ENCODE results near the gene TOM1. TPM values are rescaled to one million over a fixed set of nuclear protein-coding genes. Genes with fewer than 3 reads are reported as not detected.
"Not testable (repeated sequence)": the region's sequence is repeated elsewhere in the genome, so short reads cannot be mapped to it uniquely, and the experiment has no call there.

Gene TOM1
- total RNA-seq, 1 donor, result 190 TPM

- Histone ChIP-seq H3K4me1 (ENCODE audit: insufficient read depth, low read length) (peaks cover 58% of the 10 kb centered on the region), H3K27me3 (ENCODE audit: insufficient read depth, low read length) (no peaks in the 10 kb centered on the region), H3K9me3 (ENCODE audit: low read depth, low read length) (no peaks in the 10 kb centered on the region), H3K4me3 (ENCODE audit: low read length) (no peak overlapping the region)
Measured at GRCh38 chr22:35354068-35354467, 54.4 kb downstream of the TOM1 start.

- H3K27me3 ChIP-seq (ENCODE audit: insufficient read depth, low read length), result no peaks in the 10 kb centered on the region
- H3K9me3 ChIP-seq (ENCODE audit: low read depth, low read length), result no peaks in the 10 kb centered on the region
- no peak overlapping the region for H3K4me3 ChIP-seq (ENCODE audit: low read length)
- H3K4me1 ChIP-seq (ENCODE audit: insufficient read depth, low read length), result peaks cover 30% of the 10 kb centered on the region
Measured at GRCh38 chr22:35357883-35358621, 58.4 kb downstream of the TOM1 start.

- H3K9me3 ChIP-seq (ENCODE audit: low read depth, low read length), result no peaks in the 10 kb centered on the region
- H3K4me3 ChIP-seq (ENCODE audit: low read length), result no peak overlapping the region
- no peaks in the 10 kb centered on the region for H3K27me3 ChIP-seq (ENCODE audit: insufficient read depth, low read length)
- H3K4me1 ChIP-seq (ENCODE audit: insufficient read depth, low read length), result peaks cover 24% of the 10 kb centered on the region
Measured at GRCh38 chr22:35359380-35360065, 59.8 kb downstream of the TOM1 start.

GRCh38 chr22:35361001-35361558 is 61.4 kb downstream of the TOM1 start:
- Histone ChIP-seq H3K4me1 (ENCODE audit: insufficient read depth, low read length) (peaks cover 16% of the 10 kb centered on the region), H3K27me3 (ENCODE audit: insufficient read depth, low read length) (no peaks in the 10 kb centered on the region), H3K4me3 (ENCODE audit: low read length) (no peak overlapping the region), H3K9me3 (ENCODE audit: low read depth, low read length) (no peaks in the 10 kb centered on the region)

GRCh38 chr22:35363566-35364086 is 63.9 kb downstream of the TOM1 start:
- H3K27me3 ChIP-seq (ENCODE audit: insufficient read depth, low read length), result no peaks in the 10 kb centered on the region
- H3K9me3 ChIP-seq (ENCODE audit: low read depth, low read length), result no peaks in the 10 kb centered on the region
- peaks cover 28% of the 10 kb centered on the region for H3K4me1 ChIP-seq (ENCODE audit: insufficient read depth, low read length)
- no peak overlapping the region for H3K4me3 ChIP-seq (ENCODE audit: low read length)

- H3K27me3 ChIP-seq (ENCODE audit: insufficient read depth, low read length); H3K9me3 ChIP-seq (ENCODE audit: low read depth, low read length); H3K4me3 ChIP-seq (ENCODE audit: low read length): not testable (repeated sequence)
- H3K4me1 ChIP-seq (ENCODE audit: insufficient read depth, low read length), result peaks cover 29% of the 10 kb centered on the region
Measured at GRCh38 chr22:35364230-35364629, 64.5 kb downstream of the TOM1 start.

GRCh38 chr22:35367331-35367886 is 67.7 kb downstream of the TOM1 start:
- no peaks in the 10 kb centered on the region for H3K9me3 ChIP-seq (ENCODE audit: low read depth, low read length)
- H3K4me3 ChIP-seq (ENCODE audit: low read length), result no peak overlapping the region
- no peaks in the 10 kb centered on the region for H3K27me3 ChIP-seq (ENCODE audit: insufficient read depth, low read length)
- H3K4me1 ChIP-seq (ENCODE audit: insufficient read depth, low read length), result peaks cover 44% of the 10 kb centered on the region

GRCh38 chr22:35368386-35368785 is 68.7 kb downstream of the TOM1 start:
- no peak overlapping the region for H3K4me3 ChIP-seq (ENCODE audit: low read length)
- no peaks in the 10 kb centered on the region for H3K9me3 ChIP-seq (ENCODE audit: low read depth, low read length)
- H3K4me1 ChIP-seq (ENCODE audit: insufficient read depth, low read length), result peaks cover 46% of the 10 kb centered on the region
- H3K27me3 ChIP-seq (ENCODE audit: insufficient read depth, low read length), result no peaks in the 10 kb centered on the region

- Histone ChIP-seq H3K4me3 (ENCODE audit: low read length) (no peak overlapping the region), H3K4me1 (ENCODE audit: insufficient read depth, low read length) (peaks cover 49% of the 10 kb centered on the region)
Measured at GRCh38 chr22:35369996-35370395, 70.3 kb downstream of the TOM1 start.

GRCh38 chr22:35373781-35374180 is 74.1 kb downstream of the TOM1 start:
- no peaks in the 10 kb centered on the region for H3K27me3 ChIP-seq (ENCODE audit: insufficient read depth, low read length)
- peaks cover 66% of the 10 kb centered on the region for H3K4me1 ChIP-seq (ENCODE audit: insufficient read depth, low read length)
- no peaks in the 10 kb centered on the region for H3K9me3 ChIP-seq (ENCODE audit: low read depth, low read length)
- H3K4me3 ChIP-seq (ENCODE audit: low read length), result no peak overlapping the region

More at GRCh38 chr22:35369996-35370395, 70.3 kb downstream of the TOM1 start:
- H3K9me3 ChIP-seq (ENCODE audit: low read depth, low read length), result no peaks in the 10 kb centered on the region
- H3K27me3 ChIP-seq (ENCODE audit: insufficient read depth, low read length), result no peaks in the 10 kb centered on the region

- Histone ChIP-seq H3K27me3 (ENCODE audit: insufficient read depth, low read length) (no peaks in the 10 kb centered on the region), H3K4me3 (ENCODE audit: low read length) (no peak overlapping the region), H3K4me1 (ENCODE audit: insufficient read depth, low read length) (peaks cover 78% of the 10 kb centered on the region), H3K9me3 (ENCODE audit: low read depth, low read length) (no peaks in the 10 kb centered on the region)
Measured at GRCh38 chr22:35375031-35375430, 75.3 kb downstream of the TOM1 start.

GRCh38 chr22:35375526-35375925 is 75.8 kb downstream of the TOM1 start:
- no peaks in the 10 kb centered on the region for H3K27me3 ChIP-seq (ENCODE audit: insufficient read depth, low read length)
- H3K4me1 ChIP-seq (ENCODE audit: insufficient read depth, low read length), result peaks cover 83% of the 10 kb centered on the region
- no peak overlapping the region for H3K4me3 ChIP-seq (ENCODE audit: low read length)

GRCh38 chr22:35376728-35377472 is 77.2 kb downstream of the TOM1 start:
- Histone ChIP-seq H3K27me3 (ENCODE audit: insufficient read depth, low read length) (no peaks in the 10 kb centered on the region), H3K4me1 (ENCODE audit: insufficient read depth, low read length) (peaks cover 87% of the 10 kb centered on the region), H3K4me3 (ENCODE audit: low read length) (no peak overlapping the region), H3K9me3 (ENCODE audit: low read depth, low read length) (no peaks in the 10 kb centered on the region)

More at GRCh38 chr22:35375526-35375925, 75.8 kb downstream of the TOM1 start:
- H3K9me3 ChIP-seq (ENCODE audit: low read depth, low read length), result no peaks in the 10 kb centered on the region

- Histone ChIP-seq H3K4me3 (ENCODE audit: low read length) (no peak overlapping the region), H3K4me1 (ENCODE audit: insufficient read depth, low read length) (peaks cover 86% of the 10 kb centered on the region), H3K27me3 (ENCODE audit: insufficient read depth, low read length) (no peaks in the 10 kb centered on the region), H3K9me3 (ENCODE audit: low read depth, low read length) (no peaks in the 10 kb centered on the region)
Measured at GRCh38 chr22:35377735-35378134, 78.0 kb downstream of the TOM1 start.

Measured in mononuclear cell (primary cell).